IPS DF 4.7 (cell line): ENCODE measurements around the gene RPL10A.
"Not testable (repeated sequence)": the region's sequence is repeated elsewhere in the genome, so short reads cannot be mapped to it uniquely, and the experiment has no call there.

Source experiments
- DNase-seq: peaks from one replicate; pipeline ENCODE4 v3.0.0-alpha.2; 2013; ENCODE audit warnings: low spot score; ENCODE audit errors: extremely low read depth

RPL10A gene

GRCh38 chr6:35510916-35511561 is 42.8 kb downstream of the RPL10A start:
- no peak for DNase-seq

DNA sequence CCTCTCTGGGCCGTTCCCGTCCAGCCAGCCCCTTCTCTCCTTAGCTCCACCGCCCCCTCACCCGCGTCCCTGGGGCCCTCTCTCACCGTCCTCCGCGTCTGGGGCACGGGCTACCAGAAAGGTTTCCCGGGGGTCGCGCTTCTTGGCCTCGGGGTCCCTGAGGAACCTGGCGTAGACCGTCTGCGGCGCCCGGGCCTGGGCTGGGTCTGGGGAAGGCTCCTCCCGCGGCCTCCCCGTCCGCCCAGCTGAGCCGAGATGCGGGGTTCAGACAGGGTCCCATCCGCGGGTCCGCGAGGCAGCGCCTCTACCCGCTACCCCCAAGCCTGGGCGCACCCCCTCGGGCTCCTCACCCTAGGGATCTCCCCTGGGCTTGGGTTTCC is 43.4 kb downstream of the RPL10A start:
- DNase-seq: no peak

GRCh38 chr6:35512006-35512405 is 43.8 kb downstream of the RPL10A start:
- DNase-seq: no peak

DNA sequence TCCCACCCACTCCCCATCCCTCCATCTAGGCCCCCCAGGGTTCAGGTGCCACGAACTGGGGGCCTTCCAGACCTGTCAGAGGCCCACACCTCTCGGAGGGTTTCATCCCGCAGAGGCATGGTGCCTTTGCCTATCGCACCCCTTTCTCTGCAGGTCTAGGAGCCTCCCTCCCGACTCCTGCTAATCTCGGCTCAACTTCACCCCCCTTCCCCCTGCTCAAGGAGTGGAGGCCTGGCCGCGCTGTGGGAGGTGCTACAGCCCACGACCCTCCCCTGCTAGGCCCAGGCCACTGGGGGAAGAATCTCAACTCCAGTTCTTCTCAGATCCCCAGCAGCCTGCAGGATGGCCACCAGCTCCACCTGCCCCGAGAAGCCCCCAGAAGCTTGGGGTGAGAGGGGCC is 44.5 kb downstream of the RPL10A start, which contains the start of gene TULP1:
Gene TULP1 (minus strand): TSS at position 157 of the 400 bp plus-strand sequence. CDS start 38 bp downstream, at position 119.
- DNase-seq: no peak

DNA sequence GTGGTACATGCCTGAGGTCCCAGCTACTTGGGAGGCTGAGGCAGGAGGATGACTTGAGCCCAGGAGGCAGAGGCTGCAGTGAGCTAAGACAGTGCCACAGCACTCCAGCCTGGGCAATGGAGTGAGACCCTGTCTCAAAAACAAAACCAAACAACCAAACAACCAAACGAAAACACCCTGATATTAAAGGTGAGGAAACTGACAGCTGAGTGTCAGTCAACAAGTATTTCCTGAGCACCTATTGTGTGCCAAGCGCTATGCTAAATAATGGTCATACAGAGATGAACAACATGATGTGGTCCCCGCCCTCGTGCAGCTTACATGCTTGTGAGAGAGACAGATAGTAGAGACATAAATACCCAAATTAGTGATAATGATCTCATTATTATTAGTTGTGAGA is 46.4 kb downstream of the RPL10A start:
- DNase-seq: no peak

GRCh38 chr6:35515939-35516338 is 47.7 kb downstream of the RPL10A start:
- DNase-seq: not testable (repeated sequence)

DNA sequence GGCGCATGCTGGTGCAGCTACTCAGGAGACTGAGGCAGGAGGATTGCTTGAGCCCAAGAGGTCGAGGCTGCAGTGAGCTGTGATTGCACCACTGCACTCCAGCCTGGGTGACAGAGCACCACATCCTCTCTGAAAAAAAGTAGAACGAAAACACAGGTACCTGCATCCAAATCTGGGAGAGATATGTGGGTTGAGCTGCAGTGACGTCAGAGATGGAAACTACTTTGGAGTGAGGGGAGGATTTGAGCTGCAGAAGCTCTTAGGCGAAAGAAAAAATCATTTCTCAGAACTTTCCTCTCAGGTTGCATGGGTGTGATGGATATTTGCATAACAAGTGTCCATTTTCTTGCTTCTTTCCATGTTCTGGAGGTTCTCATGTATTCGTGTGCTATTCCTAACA is 48.5 kb downstream of the RPL10A start:
- DNase-seq: no peak

- DNase-seq: not testable (repeated sequence)
These were observed 49.8 kb downstream of the RPL10A start for GRCh38 chr6:35517978-35518377.

DNA sequence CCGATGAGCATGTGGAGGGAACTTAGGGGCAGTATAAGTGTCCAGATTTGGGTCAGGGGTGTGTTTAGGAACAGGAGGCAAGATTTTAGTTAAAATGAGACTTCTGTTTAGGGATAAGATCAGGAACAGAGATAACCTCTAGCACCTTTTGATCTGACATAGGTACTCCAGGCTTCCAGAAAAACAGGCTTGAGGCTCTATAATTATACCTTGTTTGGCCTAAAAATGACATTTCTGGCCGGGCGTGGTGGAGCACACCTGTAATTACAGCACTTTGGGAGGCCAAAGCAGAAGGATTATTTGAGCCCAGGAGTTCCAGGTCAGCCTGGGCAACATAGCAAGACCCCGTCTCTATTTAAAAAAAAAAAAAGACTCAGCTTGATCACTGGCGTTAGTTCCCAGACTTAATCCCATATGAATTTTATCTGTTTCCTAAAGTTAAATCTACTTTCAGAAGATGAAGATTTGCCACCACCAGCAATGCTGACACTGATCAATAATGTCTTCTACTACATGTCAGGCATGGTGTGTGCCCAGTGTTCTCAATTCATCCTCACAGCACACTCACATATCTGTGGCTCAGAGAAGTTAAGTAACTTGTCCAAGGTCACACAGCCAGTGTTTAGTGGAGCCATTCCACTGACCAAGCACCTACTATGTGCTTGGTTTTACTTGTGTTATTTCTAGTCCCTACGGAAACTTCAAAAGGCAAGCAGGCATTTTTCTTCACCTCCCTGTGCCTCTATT is 50.5 kb downstream of the RPL10A start:
- no peak for DNase-seq

DNA sequence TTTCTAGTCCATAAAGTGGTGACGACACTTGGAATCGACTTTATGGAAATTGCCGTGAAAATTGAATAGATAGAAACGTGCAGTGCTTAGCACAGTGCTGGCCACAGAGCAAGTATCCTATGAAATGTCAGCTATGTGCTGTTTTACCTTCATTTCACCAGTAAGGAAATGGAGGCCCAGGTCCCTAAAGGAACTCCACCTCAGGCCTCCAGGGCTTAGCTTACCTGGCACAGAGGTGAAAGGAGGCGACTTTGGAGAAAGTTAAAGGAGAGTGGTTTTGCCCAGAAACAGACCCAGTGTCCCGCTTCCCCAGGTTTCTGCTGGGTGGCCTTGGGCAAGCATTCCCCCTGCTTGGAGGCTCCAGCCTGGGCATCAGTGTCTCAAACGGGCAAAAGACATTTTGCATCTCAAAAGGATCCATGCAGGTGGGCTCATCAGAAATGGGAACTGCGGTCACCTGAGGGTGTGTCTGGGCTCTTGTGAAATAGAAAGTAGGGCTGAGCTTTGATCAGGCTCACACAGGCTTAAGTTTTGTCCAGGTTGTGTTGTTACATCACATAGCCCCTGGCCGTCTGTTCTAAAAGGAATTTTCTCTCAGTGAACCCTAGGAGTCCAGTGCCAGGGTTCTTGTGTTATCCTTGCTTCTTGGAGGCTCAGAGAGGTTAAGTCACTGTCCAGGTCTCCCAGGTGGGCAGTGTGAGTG is 51.3 kb downstream of the RPL10A start:
- no peak for DNase-seq
